GM21786 (cell line): ENCODE results near the gene RASSF8.

Source experiments
- ATAC-seq: cut with Tn5 transposase; IDR thresholded peaks from one replicate; pipeline ENCODE4 v1.9.1; 2021; ENCODE audit not compliant: unreplicated experiment

Gene RASSF8

GRCh38 chr12:25990495-25990894 lies 32.0 kb downstream of the RASSF8 start:
- no peak for ATAC-seq

- ATAC-seq = no peak
Measured at GRCh38 chr12:25992026-25992782, 33.7 kb downstream of the RASSF8 start.

- no peak for ATAC-seq
Measured at GRCh38 chr12:25993901-25994651, 35.6 kb downstream of the RASSF8 start.

GRCh38 chr12:25994901-25995625 lies 36.6 kb downstream of the RASSF8 start:
- ATAC-seq = no peak

- ATAC-seq = no peak
Measured at GRCh38 chr12:25995906-25996305, 37.4 kb downstream of the RASSF8 start.

- no peak for ATAC-seq
Measured at GRCh38 chr12:25996677-25997076, 38.2 kb downstream of the RASSF8 start.

GRCh38 chr12:25997201-25997963 lies 38.9 kb downstream of the RASSF8 start:
- ATAC-seq = no peak

- ATAC-seq = no peak
Measured at GRCh38 chr12:26000898-26001297, 42.4 kb downstream of the RASSF8 start.

- no peak for ATAC-seq
Measured at GRCh38 chr12:26001530-26001929, 43.0 kb downstream of the RASSF8 start.

- no peak for ATAC-seq
Measured at GRCh38 chr12:26003065-26003464, 44.6 kb downstream of the RASSF8 start.

- no peak for ATAC-seq
Measured at GRCh38 chr12:26007566-26007965, 49.1 kb downstream of the RASSF8 start.

- no peak for ATAC-seq
Measured at GRCh38 chr12:26009593-26009992, 51.1 kb downstream of the RASSF8 start.

- ATAC-seq = no peak
Measured at GRCh38 chr12:26010293-26010821, 51.9 kb downstream of the RASSF8 start.

GRCh38 chr12:26011099-26011498 lies 52.6 kb downstream of the RASSF8 start:
- no peak for ATAC-seq

- no peak for ATAC-seq
Measured at GRCh38 chr12:26014085-26014484, 55.6 kb downstream of the RASSF8 start.

- no peak for ATAC-seq
Measured at GRCh38 chr12:26016516-26016915, 58.0 kb downstream of the RASSF8 start.

- ATAC-seq = no peak
Measured at GRCh38 chr12:26017484-26018211, 59.2 kb downstream of the RASSF8 start.

- ATAC-seq = no peak
Measured at GRCh38 chr12:26018926-26019325, 60.4 kb downstream of the RASSF8 start.

- no peak for ATAC-seq
Measured at GRCh38 chr12:26021534-26021933, 63.1 kb downstream of the RASSF8 start.

GRCh38 chr12:26022043-26022442 lies 63.6 kb downstream of the RASSF8 start:
- no peak for ATAC-seq
